HEK293T (cell line): ENCODE data around the gene PRPSAP2.
"Not testable (repeated sequence)": the region's sequence is repeated elsewhere in the genome, so short reads cannot be mapped to it uniquely, and the experiment has no call there.

Experiments used
- BHLHE40 ChIP-seq: fragments of 450-650 bp; IDR thresholded peaks from 2 replicates; pipeline ENCODE4 v1.6.1; 2016; ENCODE audit warnings: mild to moderate bottlenecking, moderate library complexity, borderline replicate concordance
- FOXM1 ChIP-seq: fragments of 450-650 bp; IDR thresholded peaks from 2 replicates; pipeline ENCODE4 v1.6.1; 2017; ENCODE audit warnings: mild to moderate bottlenecking, borderline replicate concordance
- L3MBTL2 ChIP-seq: fragments of 450-650 bp; conservative IDR thresholded peaks from 2 replicates; pipeline ENCODE4 v1.6.1; 2016; ENCODE audit warnings: mild to moderate bottlenecking
- SP1 ChIP-seq: fragments of 450-650 bp; IDR thresholded peaks from 2 replicates; pipeline ENCODE4 v1.6.1; 2017
- TF ChIP-seq, protein P1 (sequence below): fragments of 450-650 bp; IDR thresholded peaks from 2 replicates; pipeline ENCODE4 v1.6.1; 2016

- TF ChIP-seq, protein P1, sequence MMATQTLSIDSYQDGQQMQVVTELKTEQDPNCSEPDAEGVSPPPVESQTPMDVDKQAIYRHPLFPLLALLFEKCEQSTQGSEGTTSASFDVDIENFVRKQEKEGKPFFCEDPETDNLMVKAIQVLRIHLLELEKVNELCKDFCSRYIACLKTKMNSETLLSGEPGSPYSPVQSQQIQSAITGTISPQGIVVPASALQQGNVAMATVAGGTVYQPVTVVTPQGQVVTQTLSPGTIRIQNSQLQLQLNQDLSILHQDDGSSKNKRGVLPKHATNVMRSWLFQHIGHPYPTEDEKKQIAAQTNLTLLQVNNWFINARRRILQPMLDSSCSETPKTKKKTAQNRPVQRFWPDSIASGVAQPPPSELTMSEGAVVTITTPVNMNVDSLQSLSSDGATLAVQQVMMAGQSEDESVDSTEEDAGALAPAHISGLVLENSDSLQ = not testable (repeated sequence)
- TF ChIP-seq BHLHE40, FOXM1, SP1, L3MBTL2: not testable (repeated sequence)
Observed at GRCh38 chr17:18827613-18828012, 30.3 kb upstream of the PRPSAP2 start.
